EL (cell line): ENCODE data around the gene YY1.
"Not testable (repeated sequence)": the region's sequence is repeated elsewhere in the genome, so short reads cannot be mapped to it uniquely, and the experiment has no call there.

ENCODE experiments used
- DNase-seq: peaks from one replicate; pipeline ENCODE4 v3.0.0-alpha.2; 2016

YY1 gene

GRCh38 chr14:100213956-100214769 is 24.8 kb upstream of the YY1 start:
- peak; percentile 85 for DNase-seq

- no peak for DNase-seq
These were observed 24.2 kb upstream of the YY1 start for GRCh38 chr14:100214770-100215083.

DNA sequence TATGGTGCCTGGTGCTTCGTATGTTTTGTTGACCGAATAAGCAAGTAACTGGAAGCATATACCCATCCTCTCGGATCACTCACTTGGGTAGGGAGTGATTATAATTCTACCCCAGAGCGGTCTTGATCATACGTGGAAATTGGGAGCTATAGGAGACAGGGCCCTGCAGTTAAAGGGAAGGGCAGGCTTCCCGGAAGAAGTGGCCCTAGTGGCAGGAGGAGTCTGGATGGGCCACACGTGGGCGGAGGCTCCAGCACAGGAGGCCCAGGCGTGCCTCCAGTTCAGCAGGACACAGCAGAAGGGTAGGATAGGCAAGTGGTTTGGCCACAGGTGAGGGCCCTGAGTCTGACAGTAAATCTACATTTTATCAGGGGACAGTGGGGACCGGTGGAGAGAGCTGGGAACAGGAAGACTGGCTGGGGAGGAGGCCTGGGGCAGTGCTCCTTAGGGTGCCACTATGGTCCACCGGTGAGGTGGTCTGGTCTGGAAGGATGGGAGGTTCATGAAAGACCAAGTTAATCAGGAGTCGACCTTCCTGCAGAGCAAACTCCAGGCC is 23.5 kb upstream of the YY1 start:
- no peak for DNase-seq

DNA sequence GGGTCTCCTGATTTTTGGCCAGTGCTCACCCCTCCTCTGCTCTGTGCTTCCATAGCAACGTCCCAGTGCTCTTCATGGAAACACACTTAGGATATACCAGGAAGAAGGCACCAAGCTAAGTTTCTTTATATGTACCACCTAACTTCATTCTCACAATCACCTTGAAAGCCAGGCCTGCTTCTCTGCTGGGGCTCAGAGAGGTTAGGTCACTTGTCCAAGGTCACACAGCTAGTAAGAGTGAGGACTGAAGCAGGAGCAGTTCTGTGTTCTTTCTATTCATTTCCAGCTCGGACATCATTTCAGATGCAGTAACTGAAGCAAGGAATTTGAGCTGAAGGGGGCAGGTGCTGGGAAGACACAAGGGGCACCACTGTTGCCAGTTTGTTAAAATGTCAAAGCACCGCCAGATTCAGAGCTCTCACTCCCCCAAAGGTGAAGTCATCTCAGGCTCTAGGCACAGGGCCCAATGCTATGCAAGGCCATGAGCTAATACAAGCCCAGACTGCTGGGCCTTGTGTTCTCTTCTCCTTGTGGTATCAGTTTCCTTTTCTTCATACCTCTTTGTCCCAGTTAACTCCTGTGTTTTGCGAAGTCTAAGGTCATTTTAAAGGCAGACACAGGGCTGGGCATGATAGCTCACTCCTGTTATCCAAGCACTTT is 19.7 kb upstream of the YY1 start:
- no peak for DNase-seq

- peak; percentile 60 for DNase-seq
These were observed 17.3 kb upstream of the YY1 start for GRCh38 chr14:100221533-100222223.

GRCh38 chr14:100222224-100223093 is 16.5 kb upstream of the YY1 start:
- no peak for DNase-seq

- DNase-seq: no peak
These were observed 15.4 kb upstream of the YY1 start for GRCh38 chr14:100223332-100224201.

- DNase-seq: no peak
These were observed 14.6 kb upstream of the YY1 start for GRCh38 chr14:100224229-100224866.

- no peak for DNase-seq
These were observed 13.8 kb upstream of the YY1 start for GRCh38 chr14:100225169-100225568.

DNA sequence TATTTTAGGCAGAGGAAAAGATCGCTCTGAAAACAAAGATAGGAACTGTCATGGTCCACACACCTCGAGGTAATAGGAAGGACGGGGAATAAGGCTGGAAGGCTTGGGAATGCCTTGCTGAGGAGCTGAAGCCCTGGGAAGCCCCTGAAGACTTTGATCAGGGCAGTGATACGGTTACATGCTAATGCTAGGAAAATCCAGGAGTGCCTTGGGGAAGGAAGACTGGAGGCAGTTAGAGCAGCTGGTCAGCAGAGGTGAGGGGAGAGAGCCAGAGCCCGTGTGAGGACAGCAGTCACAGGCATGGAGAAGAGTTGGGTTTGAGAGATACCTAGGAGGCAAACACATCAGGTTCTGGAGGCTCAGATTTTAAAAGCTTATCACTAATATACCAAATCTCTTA is 8.6 kb upstream of the YY1 start:
- DNase-seq: no peak

DNA sequence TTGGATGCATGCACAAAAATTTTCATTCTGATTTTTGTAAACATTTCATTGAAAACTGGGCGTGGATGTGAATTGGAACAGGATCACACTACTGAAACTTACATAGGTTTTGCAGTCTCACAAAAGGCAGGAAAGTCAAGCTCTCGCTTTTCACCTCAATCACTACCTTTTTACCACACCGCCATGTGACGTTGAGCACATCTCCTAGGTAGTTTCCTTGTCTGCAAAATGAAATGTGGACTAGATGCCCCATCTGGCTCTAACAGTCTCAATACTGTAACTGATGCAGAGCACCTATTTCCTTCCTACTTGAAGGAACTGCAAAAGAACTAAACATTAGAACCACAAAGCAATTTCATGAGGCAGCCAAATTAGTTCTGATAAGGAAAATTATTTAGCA is 4.4 kb upstream of the YY1 start:
- DNase-seq: no peak

- not testable (repeated sequence) for DNase-seq
These were observed 2.6 kb upstream of the YY1 start for GRCh38 chr14:100236271-100236818.

DNA sequence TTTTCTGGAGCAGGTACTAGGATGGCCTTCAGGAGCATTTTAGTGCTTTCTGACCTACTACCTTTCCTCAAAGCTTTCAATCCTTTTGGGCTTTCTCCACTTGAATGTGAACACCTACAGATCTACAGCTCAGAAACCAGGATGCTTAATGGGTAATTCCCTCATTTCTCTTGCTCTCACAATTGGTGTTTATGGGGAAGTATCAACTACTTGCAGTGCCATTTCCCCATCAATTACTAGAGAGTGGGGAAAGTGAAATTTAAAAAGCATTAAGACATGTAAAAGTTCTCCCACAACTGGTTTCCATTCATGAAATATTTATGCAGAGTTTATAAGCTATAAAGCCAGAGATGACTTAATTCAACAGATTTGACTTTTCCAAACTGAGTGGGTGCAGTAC is 2.1 kb upstream of the YY1 start:
- no peak for DNase-seq

GRCh38 chr14:100237735-100238418 is 1.1 kb upstream of the YY1 start:
- peak; percentile 59 for DNase-seq

GRCh38 chr14:100239211-100239839 is 381 bp downstream of the YY1 start:
- DNase-seq: no peak

DNA sequence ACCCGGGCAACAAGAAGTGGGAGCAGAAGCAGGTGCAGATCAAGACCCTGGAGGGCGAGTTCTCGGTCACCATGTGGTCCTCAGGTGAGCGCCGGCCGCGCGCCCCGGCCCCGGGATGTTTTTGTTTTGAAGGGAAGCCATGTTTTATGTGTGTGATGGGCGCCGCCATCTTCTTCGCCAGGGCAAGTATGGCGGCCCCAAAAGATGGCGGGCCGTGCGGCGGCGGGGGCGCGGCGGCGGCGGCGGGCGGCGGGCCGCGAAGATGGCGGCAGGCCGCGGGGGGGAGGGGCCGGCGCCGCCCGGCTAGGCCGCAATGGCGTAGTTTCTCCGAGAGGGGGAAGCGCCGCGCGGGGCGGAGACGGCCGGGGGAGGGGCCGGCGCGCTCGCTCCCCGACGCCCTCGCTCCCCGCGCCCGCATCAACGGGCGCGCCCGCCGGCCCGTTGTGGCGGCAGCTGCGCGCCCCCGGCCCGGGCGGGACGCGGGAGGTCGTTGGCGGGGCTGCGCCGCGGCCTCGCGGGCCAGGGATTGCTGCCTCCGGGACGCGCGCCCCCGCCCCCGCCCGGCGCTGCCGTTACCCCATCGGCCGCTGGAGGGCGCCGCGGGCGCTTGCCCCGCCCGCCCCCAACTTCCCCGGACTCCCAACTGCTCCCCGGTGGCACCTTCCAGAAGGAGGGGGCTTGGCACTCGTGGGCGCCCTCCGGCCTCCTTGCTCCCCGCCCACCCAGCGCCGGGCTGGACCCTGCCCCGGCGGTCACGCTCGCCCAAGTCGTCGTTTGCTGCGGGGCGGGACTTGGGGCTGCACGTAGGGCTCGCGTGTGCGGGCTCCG is 1.1 kb downstream of the YY1 start:
- DNase-seq: peak; percentile 96

DNA sequence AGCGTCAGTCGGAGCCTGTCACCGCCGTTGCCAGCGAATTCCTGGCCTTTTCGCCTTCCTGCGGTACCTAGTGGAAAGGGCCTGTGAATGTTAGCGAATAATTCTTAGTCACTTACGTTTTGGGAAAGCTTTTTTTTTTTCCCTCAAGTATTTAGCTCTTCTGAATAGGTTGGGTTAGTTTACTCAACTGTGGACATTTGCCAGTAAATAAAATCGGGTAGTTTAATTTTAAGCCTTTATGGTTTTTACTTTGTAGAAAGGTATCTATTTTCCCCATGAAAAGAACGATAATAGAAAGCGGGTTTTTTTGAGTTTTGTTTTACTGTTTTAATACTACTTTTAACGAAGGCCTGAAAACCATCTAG is 1.7 kb downstream of the YY1 start:
- DNase-seq: no peak

DNA sequence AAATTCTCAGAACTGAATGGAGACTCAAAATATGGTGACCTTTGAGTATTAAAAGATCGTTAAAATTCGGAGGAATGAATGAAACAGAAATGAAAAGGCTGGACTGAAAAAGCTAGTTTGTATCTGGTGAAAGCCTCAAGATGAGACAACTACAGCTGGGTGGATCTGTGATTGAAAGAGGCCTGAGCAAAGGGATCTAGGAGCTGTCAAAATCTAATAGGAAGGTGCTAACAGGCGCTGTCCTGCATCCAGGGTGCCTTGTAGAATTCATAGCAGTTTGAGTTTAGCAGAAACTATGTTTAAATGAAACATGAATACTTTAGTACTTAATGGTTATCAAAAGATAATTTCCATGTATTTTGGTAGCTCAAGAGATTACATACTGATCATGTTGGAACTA is 2.3 kb downstream of the YY1 start:
- no peak for DNase-seq

DNA sequence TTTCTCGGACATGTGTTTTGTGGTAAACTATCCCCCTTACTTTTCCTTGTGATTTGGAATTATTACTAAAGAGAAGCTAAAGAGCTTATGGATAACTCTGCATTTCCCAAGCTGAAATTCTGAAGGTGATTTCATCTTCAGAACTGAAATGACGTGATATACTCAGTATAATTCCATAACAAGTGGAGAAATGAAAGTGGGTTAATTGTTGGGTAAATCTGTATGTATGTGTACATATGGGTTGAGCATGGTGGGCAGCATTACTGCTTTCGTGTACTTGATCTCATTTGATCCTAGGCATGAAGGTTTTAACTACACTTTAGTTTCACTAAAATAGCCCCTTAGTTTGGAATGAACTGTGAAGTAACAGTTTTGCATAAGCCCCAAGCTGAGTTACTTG is 4.1 kb downstream of the YY1 start:
- no peak for DNase-seq
